ENCODE measurements around the gene GPHN. TPM values are rescaled to one million over a fixed set of nuclear protein-coding genes. Genes with fewer than 3 reads are reported as not detected.

Gene GPHN
- total RNA-seq, 1 donor: 8.3 TPM

DNA sequence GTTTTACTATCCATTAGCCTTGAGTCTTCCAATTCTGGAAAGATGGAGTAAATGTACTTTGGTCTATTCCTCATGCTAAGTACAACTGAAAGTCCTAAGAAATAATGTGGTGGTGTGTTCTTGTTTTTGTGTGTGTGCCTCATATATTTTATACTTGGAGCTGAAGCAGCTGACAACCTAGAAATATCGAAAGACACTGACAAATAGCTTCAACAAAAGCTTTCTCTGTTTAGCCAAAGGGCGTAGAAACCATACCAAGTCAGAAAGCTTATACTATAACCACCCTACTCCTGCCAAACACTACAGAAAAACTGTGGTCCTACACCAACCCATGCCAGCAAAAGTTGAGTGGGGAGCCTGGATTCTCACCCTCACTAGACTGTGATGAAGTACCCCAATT lies 188.4 kb downstream of the GPHN start:
- Histone ChIP-seq H4K20me1 (ENCODE audit: insufficient read depth, low read length) (no peaks in the 10 kb centered on the region), H3K27ac (ENCODE audit: low read depth, low read length) (no peak overlapping the region), H3K9me3 (ENCODE audit: low read depth, low read length) (no peaks in the 10 kb centered on the region), H3K4me2 (ENCODE audit: insufficient read depth, low read length) (no peak overlapping the region), H3K4me1 (ENCODE audit: insufficient read depth, low read length) (no peaks in the 10 kb centered on the region), H2AFZ (ENCODE audit: low read length) (no peak overlapping the region), H3K4me3 (ENCODE audit: insufficient read depth, low read length) (no peak overlapping the region), H3K36me3 (ENCODE audit: insufficient read depth, low read length) (no peaks in the 10 kb centered on the region), H3K27me3 (ENCODE audit: insufficient read depth, low read length) (no peaks in the 10 kb centered on the region), H3K79me2 (ENCODE audit: insufficient read depth, low read length) (no peaks in the 10 kb centered on the region)
- DNase-seq (ENCODE audit: insufficient read length, low spot score, missing footprints): no peak
- TF ChIP-seq, protein P1, sequence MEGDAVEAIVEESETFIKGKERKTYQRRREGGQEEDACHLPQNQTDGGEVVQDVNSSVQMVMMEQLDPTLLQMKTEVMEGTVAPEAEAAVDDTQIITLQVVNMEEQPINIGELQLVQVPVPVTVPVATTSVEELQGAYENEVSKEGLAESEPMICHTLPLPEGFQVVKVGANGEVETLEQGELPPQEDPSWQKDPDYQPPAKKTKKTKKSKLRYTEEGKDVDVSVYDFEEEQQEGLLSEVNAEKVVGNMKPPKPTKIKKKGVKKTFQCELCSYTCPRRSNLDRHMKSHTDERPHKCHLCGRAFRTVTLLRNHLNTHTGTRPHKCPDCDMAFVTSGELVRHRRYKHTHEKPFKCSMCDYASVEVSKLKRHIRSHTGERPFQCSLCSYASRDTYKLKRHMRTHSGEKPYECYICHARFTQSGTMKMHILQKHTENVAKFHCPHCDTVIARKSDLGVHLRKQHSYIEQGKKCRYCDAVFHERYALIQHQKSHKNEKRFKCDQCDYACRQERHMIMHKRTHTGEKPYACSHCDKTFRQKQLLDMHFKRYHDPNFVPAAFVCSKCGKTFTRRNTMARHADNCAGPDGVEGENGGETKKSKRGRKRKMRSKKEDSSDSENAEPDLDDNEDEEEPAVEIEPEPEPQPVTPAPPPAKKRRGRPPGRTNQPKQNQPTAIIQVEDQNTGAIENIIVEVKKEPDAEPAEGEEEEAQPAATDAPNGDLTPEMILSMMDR (IDR thresholded peaks at IDR 0.05; ENCODE audit: extremely low read depth, low read depth, low read length): no peak

GRCh38 chr14:66698503-66698902 lies 190.6 kb downstream of the GPHN start:
- Histone ChIP-seq H4K20me1 (ENCODE audit: insufficient read depth, low read length) (no peaks in the 10 kb centered on the region), H3K9me3 (ENCODE audit: low read depth, low read length) (no peaks in the 10 kb centered on the region), H3K79me2 (ENCODE audit: insufficient read depth, low read length) (no peaks in the 10 kb centered on the region)

GRCh38 chr14:66701813-66702212 lies 193.9 kb downstream of the GPHN start:
- TF ChIP-seq, protein P1 (IDR thresholded peaks at IDR 0.05; ENCODE audit: extremely low read depth, low read depth, low read length): no peak
- H3K27ac ChIP-seq (ENCODE audit: low read depth, low read length): no peak overlapping the region
- no peaks in the 10 kb centered on the region for H3K4me1 ChIP-seq (ENCODE audit: insufficient read depth, low read length)
- H4K20me1 ChIP-seq (ENCODE audit: insufficient read depth, low read length): no peaks in the 10 kb centered on the region
- no peaks in the 10 kb centered on the region for H3K79me2 ChIP-seq (ENCODE audit: insufficient read depth, low read length)
- no peaks in the 10 kb centered on the region for H3K36me3 ChIP-seq (ENCODE audit: insufficient read depth, low read length)
- no peak overlapping the region for H2AFZ ChIP-seq (ENCODE audit: low read length)
- no peaks in the 10 kb centered on the region for H3K27me3 ChIP-seq (ENCODE audit: insufficient read depth, low read length)
- H3K4me3 ChIP-seq (ENCODE audit: insufficient read depth, low read length): no peak overlapping the region
- H3K9me3 ChIP-seq (ENCODE audit: low read depth, low read length): no peaks in the 10 kb centered on the region
- no peak overlapping the region for H3K4me2 ChIP-seq (ENCODE audit: insufficient read depth, low read length)
- DNase-seq (ENCODE audit: insufficient read length, low spot score, missing footprints): no peak

More at GRCh38 chr14:66698503-66698902, 190.6 kb downstream of the GPHN start:
- Histone ChIP-seq H3K4me2 (ENCODE audit: insufficient read depth, low read length) (no peak overlapping the region), H3K27me3 (ENCODE audit: insufficient read depth, low read length) (no peaks in the 10 kb centered on the region), H3K27ac (ENCODE audit: low read depth, low read length) (no peak overlapping the region), H3K4me1 (ENCODE audit: insufficient read depth, low read length) (no peaks in the 10 kb centered on the region), H2AFZ (ENCODE audit: low read length) (no peak overlapping the region), H3K36me3 (ENCODE audit: insufficient read depth, low read length) (no peaks in the 10 kb centered on the region), H3K4me3 (ENCODE audit: insufficient read depth, low read length) (no peak overlapping the region)
- no peak for DNase-seq (ENCODE audit: insufficient read length, low spot score, missing footprints)
- TF ChIP-seq, protein P1 (IDR thresholded peaks at IDR 0.05; ENCODE audit: extremely low read depth, low read depth, low read length): no peak

- Histone ChIP-seq H3K27ac (ENCODE audit: low read depth, low read length) (no peak overlapping the region), H3K4me1 (ENCODE audit: insufficient read depth, low read length) (peaks cover 13% of the 10 kb centered on the region), H3K79me2 (ENCODE audit: insufficient read depth, low read length) (no peaks in the 10 kb centered on the region), H4K20me1 (ENCODE audit: insufficient read depth, low read length) (no peaks in the 10 kb centered on the region), H3K4me2 (ENCODE audit: insufficient read depth, low read length) (no peak overlapping the region), H3K36me3 (ENCODE audit: insufficient read depth, low read length) (no peaks in the 10 kb centered on the region), H3K9me3 (ENCODE audit: low read depth, low read length) (no peaks in the 10 kb centered on the region), H2AFZ (ENCODE audit: low read length) (no peak overlapping the region), H3K27me3 (ENCODE audit: insufficient read depth, low read length) (no peaks in the 10 kb centered on the region), H3K4me3 (ENCODE audit: insufficient read depth, low read length) (no peak overlapping the region)
- no peak for DNase-seq (ENCODE audit: insufficient read length, low spot score, missing footprints)
- TF ChIP-seq, protein P1 (IDR thresholded peaks at IDR 0.05; ENCODE audit: extremely low read depth, low read depth, low read length): no peak
Measured at GRCh38 chr14:66708267-66708666, 200.3 kb downstream of the GPHN start.
